GM23338 (cell line): ENCODE results near the gene C20orf173. TPM values are rescaled to one million over a fixed set of nuclear protein-coding genes. Genes with fewer than 3 reads are reported as not detected.

Experiments
- ATAC-seq: fragments of 200-7000 bp; cut with Tn5 transposase; 3 replicates; pipeline ENCODE4 v1.9.1; 2020
- DNase-seq: peaks from one replicate; pipeline ENCODE4 v3.0.0-alpha.2; 2015; ENCODE audit warnings: low spot score
- H2AFZ ChIP-seq: fragments of 200-600 bp; sonication (generic); 2 replicates; pipeline ENCODE4 v1.8.0; 2016; ENCODE audit warnings: antibody characterized with exemption, mild to moderate bottlenecking, moderate library complexity
- H3F3A ChIP-seq: fragments of 200-600 bp; sonication (generic); replicated peaks from 2 replicates; pipeline ENCODE4 v1.8.0; 2017; ENCODE audit warnings: antibody characterized with exemption, mixed run types, low read depth
- H3K27ac ChIP-seq: fragments of 200-600 bp; sonication (generic); 2 replicates; pipeline ENCODE4 v1.6.1; 2016; ENCODE audit warnings: low read depth
- H3K27me3 ChIP-seq: fragments of 200-600 bp; sonication (generic); 2 replicates; pipeline ENCODE4 v1.8.0; 2016; ENCODE audit warnings: mild to moderate bottlenecking, mixed run types, moderate library complexity; ENCODE audit not compliant: insufficient read depth
- H3K36me3 ChIP-seq: fragments of 200-600 bp; sonication (generic); 2 replicates; pipeline ENCODE4 v1.8.0; 2016; ENCODE audit warnings: mild to moderate bottlenecking; ENCODE audit not compliant: insufficient read depth
- H3K4me1 ChIP-seq: fragments of 200-600 bp; sonication (generic); 2 replicates; pipeline ENCODE4 v1.8.0; 2016; ENCODE audit warnings: mild to moderate bottlenecking, moderate library complexity; ENCODE audit not compliant: insufficient read depth
- H3K4me2 ChIP-seq: fragments of 200-600 bp; sonication (generic); 2 replicates; pipeline ENCODE4 v1.7.1; 2017; ENCODE audit warnings: mixed run types
- H3K4me3 ChIP-seq: fragments of 200-600 bp; sonication (generic); 2 replicates; pipeline ENCODE4 v1.6.1; 2016; ENCODE audit warnings: mixed run types
- H3K79me2 ChIP-seq: fragments of 200-600 bp; sonication (generic); replicated peaks from 2 replicates; pipeline ENCODE4 v1.8.0; 2017; ENCODE audit warnings: mild to moderate bottlenecking; ENCODE audit not compliant: insufficient read depth
- H3K9me2 ChIP-seq: fragments of 200-600 bp; sonication (generic); 2 replicates; pipeline ENCODE4 v1.8.0; 2017; ENCODE audit not compliant: insufficient read depth
- H4K20me1 ChIP-seq: fragments of 200-600 bp; sonication (generic); replicated peaks from 2 replicates; pipeline ENCODE4 v1.8.0; 2017; ENCODE audit warnings: mild to moderate bottlenecking; ENCODE audit not compliant: insufficient read depth
- H3K27ac Mint-ChIP-seq: 2 replicates; pipeline ENCODE4 v1.8.0; 2020; ENCODE audit warnings: inconsistent platforms, mild to moderate bottlenecking, moderate library complexity, mixed read lengths
- H3K27me3 Mint-ChIP-seq: 3 replicates; pipeline ENCODE4 v1.8.0; 2022; ENCODE audit warnings: low read depth, mild to moderate bottlenecking, moderate library complexity, mixed read lengths, inconsistent platforms; ENCODE audit not compliant: insufficient read depth, poor library complexity
- H3K36me3 Mint-ChIP-seq: 3 replicates; pipeline ENCODE4 v1.8.0; 2021; ENCODE audit warnings: low read depth, mild to moderate bottlenecking, inconsistent platforms, moderate library complexity, mixed read lengths
- H3K4me1 Mint-ChIP-seq: 3 replicates; pipeline ENCODE4 v1.8.0; 2020; ENCODE audit warnings: mild to moderate bottlenecking, inconsistent platforms, mixed read lengths
- H3K4me3 Mint-ChIP-seq: 3 replicates; pipeline ENCODE4 v1.8.0; 2021; ENCODE audit warnings: moderate library complexity, mild to moderate bottlenecking, inconsistent platforms, mixed read lengths
- H3K9me3 Mint-ChIP-seq: 3 replicates; pipeline ENCODE4 v1.8.0; 2020; ENCODE audit warnings: moderate library complexity, mild to moderate bottlenecking, inconsistent platforms, mixed read lengths
- REST ChIP-seq: IDR thresholded peaks from one replicate; pipeline ENCODE4 v1.6.1; 2018; ENCODE audit warnings: antibody characterized with exemption; ENCODE audit not compliant: unreplicated experiment
- ZNF462 ChIP-seq: fragments of 250-450 bp; sonication (Bioruptor Pico); IDR thresholded peaks from 2 replicates; pipeline ENCODE4 v1.5.0; 2020; ENCODE audit warnings: mild to moderate bottlenecking, moderate library complexity
- polyA plus RNA-seq: library from polyadenylated mRNA; unstranded; fragments of >200 nt; fragmentation: Nextera tagmentation; extraction: Ambion mirVana; gene quantifications from 2 replicates; pipeline ENCODE4 v1.2.1, GENCODE V29; 2016
- total RNA-seq: library from RNA; depleted of rRNA; stranded (reverse); fragments of >200 nt; shearing (Covaris generic); gene quantifications from 2 replicates; pipeline ENCODE4 v1.2.3, GENCODE V29; 2014

C20orf173 gene
- total and polyA plus RNA-seq, 2 experiments from 2014 or later: not detected

GRCh38 chr20:35559042-35559693 lies 29.7 kb upstream of the C20orf173 start:
- Histone ChIP-seq H3K27ac (no peak overlapping the region), H3K9me2 (no peaks in the 10 kb centered on the region), H3K36me3 (no peaks in the 10 kb centered on the region), H3K4me2 (no peak overlapping the region), H2AFZ (no peak overlapping the region), H3K4me1 (peaks cover 3% of the 10 kb centered on the region; the same call in 1 of the 2 replicates), H3K79me2 (no peaks in the 10 kb centered on the region), H4K20me1 (no peaks in the 10 kb centered on the region; the same call in 1 of the 2 replicates), H3K4me3 (no peak overlapping the region), H3F3A (no peaks in the 10 kb centered on the region), H3K27me3 (no peaks in the 10 kb centered on the region)
- TF ChIP-seq ZNF462 (no peak), REST (no peak)
- H3K36me3 Mint-ChIP-seq: peaks cover 25% of the 10 kb centered on the region
- no peaks in the 10 kb centered on the region; the same call in 2 of the 3 replicates for H3K9me3 Mint-ChIP-seq
- H3K4me1 Mint-ChIP-seq: peaks cover 20% of the 10 kb centered on the region
- no peak overlapping the region for H3K27ac Mint-ChIP-seq
- H3K4me3 Mint-ChIP-seq: no peak overlapping the region
- peaks cover 5% of the 10 kb centered on the region for H3K27me3 Mint-ChIP-seq
- DNase-seq (no peak), ATAC-seq (no peak)
